Measurements from ENCODE around the gene FARP1.

GRCh38 chr13:98182153-98182552, 39.3 kb downstream of the FARP1 start:
- TF ChIP-seq, protein P1, sequence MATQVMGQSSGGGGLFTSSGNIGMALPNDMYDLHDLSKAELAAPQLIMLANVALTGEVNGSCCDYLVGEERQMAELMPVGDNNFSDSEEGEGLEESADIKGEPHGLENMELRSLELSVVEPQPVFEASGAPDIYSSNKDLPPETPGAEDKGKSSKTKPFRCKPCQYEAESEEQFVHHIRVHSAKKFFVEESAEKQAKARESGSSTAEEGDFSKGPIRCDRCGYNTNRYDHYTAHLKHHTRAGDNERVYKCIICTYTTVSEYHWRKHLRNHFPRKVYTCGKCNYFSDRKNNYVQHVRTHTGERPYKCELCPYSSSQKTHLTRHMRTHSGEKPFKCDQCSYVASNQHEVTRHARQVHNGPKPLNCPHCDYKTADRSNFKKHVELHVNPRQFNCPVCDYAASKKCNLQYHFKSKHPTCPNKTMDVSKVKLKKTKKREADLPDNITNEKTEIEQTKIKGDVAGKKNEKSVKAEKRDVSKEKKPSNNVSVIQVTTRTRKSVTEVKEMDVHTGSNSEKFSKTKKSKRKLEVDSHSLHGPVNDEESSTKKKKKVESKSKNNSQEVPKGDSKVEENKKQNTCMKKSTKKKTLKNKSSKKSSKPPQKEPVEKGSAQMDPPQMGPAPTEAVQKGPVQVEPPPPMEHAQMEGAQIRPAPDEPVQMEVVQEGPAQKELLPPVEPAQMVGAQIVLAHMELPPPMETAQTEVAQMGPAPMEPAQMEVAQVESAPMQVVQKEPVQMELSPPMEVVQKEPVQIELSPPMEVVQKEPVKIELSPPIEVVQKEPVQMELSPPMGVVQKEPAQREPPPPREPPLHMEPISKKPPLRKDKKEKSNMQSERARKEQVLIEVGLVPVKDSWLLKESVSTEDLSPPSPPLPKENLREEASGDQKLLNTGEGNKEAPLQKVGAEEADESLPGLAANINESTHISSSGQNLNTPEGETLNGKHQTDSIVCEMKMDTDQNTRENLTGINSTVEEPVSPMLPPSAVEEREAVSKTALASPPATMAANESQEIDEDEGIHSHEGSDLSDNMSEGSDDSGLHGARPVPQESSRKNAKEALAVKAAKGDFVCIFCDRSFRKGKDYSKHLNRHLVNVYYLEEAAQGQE (IDR thresholded peaks at IDR 0.05), result no peak
- TF ChIP-seq CTCF (IDR thresholded peaks at IDR 0.05) (no peak), RNF2 (IDR thresholded peaks at IDR 0.05; ENCODE audit: borderline replicate concordance, low read depth) (no peak), SMC3 (IDR thresholded peaks at IDR 0.05) (no peak), MAFK (IDR thresholded peaks at IDR 0.05; ENCODE audit: partially characterized antibody) (no peak), RCOR1 (IDR thresholded peaks at IDR 0.05; ENCODE audit: low read depth, low read length) (no peak), POLR2A (IDR thresholded peaks at IDR 0.05; ENCODE audit: low read length) (no peak)
- TF ChIP-seq, protein P2, sequence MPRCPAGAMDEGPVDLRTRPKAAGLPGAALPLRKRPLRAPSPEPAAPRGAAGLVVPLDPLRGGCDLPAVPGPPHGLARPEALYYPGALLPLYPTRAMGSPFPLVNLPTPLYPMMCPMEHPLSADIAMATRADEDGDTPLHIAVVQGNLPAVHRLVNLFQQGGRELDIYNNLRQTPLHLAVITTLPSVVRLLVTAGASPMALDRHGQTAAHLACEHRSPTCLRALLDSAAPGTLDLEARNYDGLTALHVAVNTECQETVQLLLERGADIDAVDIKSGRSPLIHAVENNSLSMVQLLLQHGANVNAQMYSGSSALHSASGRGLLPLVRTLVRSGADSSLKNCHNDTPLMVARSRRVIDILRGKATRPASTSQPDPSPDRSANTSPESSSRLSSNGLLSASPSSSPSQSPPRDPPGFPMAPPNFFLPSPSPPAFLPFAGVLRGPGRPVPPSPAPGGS (IDR thresholded peaks at IDR 0.05), result no peak

Measured in A549 (cell line).